Testis (tissue), 2 donors: Measurements from ENCODE around the gene DNER.

Source experiments
- CTCF ChIP-seq, 3 experiments: fragments of 450-650 bp in 2 of 3; fragments of 200-600 bp in 1 of 3; sonication (generic) in 1 of 3; IDR thresholded peaks; one replicate each; pipeline ENCODE4 v1.5.1; 2016 to 2019; ENCODE audit warnings: antibody characterized with exemption in 3 of 3, mild to moderate bottlenecking in 2 of 3, moderate library complexity in 1 of 3
- POLR2A ChIP-seq: fragments of 450-650 bp; IDR thresholded peaks from one replicate; pipeline ENCODE4 v1.6.1; 2017; ENCODE audit warnings: antibody characterized with exemption, mild to moderate bottlenecking, moderate library complexity

- TF ChIP-seq CTCF (IDR thresholded peaks at IDR 0.05), result no peak
- no peak for TF ChIP-seq POLR2A
Observed at GRCh38 chr2:229417916-229418315, 296.4 kb downstream of the DNER start.
